HepG2 (cell line): ENCODE results near the gene GNRH2. TPM values are rescaled to one million over a fixed set of nuclear protein-coding genes. Genes with fewer than 3 reads are reported as not detected.

ENCODE experiments used
- ARNTL ChIP-seq: sonication (generic); formaldehyde crosslinking; IDR thresholded peaks from 2 replicates; pipeline ENCODE4 v1.4.0; 2020; ENCODE audit warnings: mild to moderate bottlenecking, missing genetic modification reagents
- HNF4A ChIP-seq: sonication (generic); formaldehyde crosslinking; IDR thresholded peaks from 2 replicates; pipeline ENCODE4 v1.4.0; 2020; ENCODE audit warnings: missing genetic modification reagents
- KMT2B ChIP-seq: IDR thresholded peaks from 2 replicates; pipeline ENCODE4 v1.6.1; 2016; ENCODE audit warnings: missing genetic modification reagents, missing compliant biosample characterization
- MIER2 ChIP-seq: IDR thresholded peaks from 2 replicates; pipeline ENCODE4 v1.6.1; 2016; ENCODE audit warnings: missing biosample characterization, missing genetic modification reagents
- PTBP1 ChIP-seq: fragments of 200-400 bp; formaldehyde crosslinking; IDR thresholded peaks from 2 replicates; pipeline ENCODE4 v1.6.1; 2018; ENCODE audit warnings: low read length, low read depth; ENCODE audit not compliant: poor library complexity, severe bottlenecking
- RAD21 ChIP-seq: fragments of 450-650 bp; formaldehyde crosslinking; IDR thresholded peaks from 2 replicates; pipeline ENCODE4 v1.5.0; 2020; ENCODE audit warnings: mild to moderate bottlenecking
- REL ChIP-seq: sonication (generic); formaldehyde crosslinking; conservative IDR thresholded peaks from 2 replicates; pipeline ENCODE4 v1.8.0; 2022; ENCODE audit warnings: mild to moderate bottlenecking, missing genetic modification reagents, moderate library complexity
- REPIN1 ChIP-seq: sonication (generic); formaldehyde crosslinking; IDR thresholded peaks from 2 replicates; pipeline ENCODE4 v1.8.0; 2022; ENCODE audit warnings: missing genetic modification reagents, low read depth, mild to moderate bottlenecking, borderline replicate concordance
- SETDB1 ChIP-seq: sonication (generic); formaldehyde crosslinking; IDR thresholded peaks from 2 replicates; pipeline ENCODE4 v1.5.1; 2020; ENCODE audit warnings: missing genetic modification reagents, mild to moderate bottlenecking, borderline replicate concordance
- ZFP1 ChIP-seq: IDR thresholded peaks from 2 replicates; pipeline ENCODE4 v1.6.1; 2016
- ZNF256 ChIP-seq: sonication (generic); formaldehyde crosslinking; conservative IDR thresholded peaks from 2 replicates; pipeline ENCODE4 v1.4.0; 2020; ENCODE audit warnings: missing genetic modification reagents
- ZNF274 ChIP-seq: sonication (generic); formaldehyde crosslinking; IDR thresholded peaks from 2 replicates; pipeline ENCODE4 v1.5.1; 2020; ENCODE audit warnings: mild to moderate bottlenecking, missing genetic modification reagents
- ZNF296 ChIP-seq: sonication (generic); formaldehyde crosslinking; conservative IDR thresholded peaks from 2 replicates; pipeline ENCODE4 v1.5.0; 2020; ENCODE audit warnings: mild to moderate bottlenecking, missing genetic modification reagents
- ZNF451 ChIP-seq: sonication (generic); formaldehyde crosslinking; IDR thresholded peaks from 2 replicates; pipeline ENCODE4 v1.5.0; 2020; ENCODE audit warnings: mild to moderate bottlenecking, missing genetic modification reagents
- ZNF557 ChIP-seq: sonication (generic); formaldehyde crosslinking; IDR thresholded peaks from 2 replicates; pipeline ENCODE4 v1.4.0; 2020; ENCODE audit warnings: missing genetic modification reagents
- ZNF850 ChIP-seq: sonication (generic); formaldehyde crosslinking; conservative IDR thresholded peaks from 2 replicates; pipeline ENCODE4 v1.9.0; 2021; ENCODE audit warnings: mild to moderate bottlenecking, missing genetic modification reagents
- polyA plus RNA-seq, 8 experiments: library from polyadenylated mRNA; depleted of rRNA in 3 of 8; stranded (reverse) in 7 of 8; unstranded in 1 of 8; fragments of >200 nt; fragmentation: Illumina TruSeq in 4 of 8; extraction: Trizol in 4 of 8; gene quantifications; 2 replicates each; pipeline versions ENCODE4 v1.2.1 to v1.2.3, GENCODE V29; 2011 to 2016; ENCODE audit warnings: low read depth in 4 of 8, missing spikeins in 1 of 8, mixed read lengths in 1 of 8; ENCODE audit not compliant: insufficient read depth in 1 of 8
- total RNA-seq, 5 experiments: library from RNA; depleted of rRNA; stranded (reverse); fragments of >200 nt; fragmentation: Illumina TruSeq; extraction: Trizol; gene quantifications; 2 replicates each; pipeline ENCODE4 v1.2.3, GENCODE V29; 2016; ENCODE audit warnings: low read depth in 1 of 5
- TF ChIP-seq, protein P1 (sequence below): sonication (generic); formaldehyde crosslinking; IDR thresholded peaks from 2 replicates; pipeline ENCODE4 v1.4.0; 2020; ENCODE audit warnings: missing genetic modification reagents, borderline replicate concordance
- TF ChIP-seq, protein P2 (sequence below): sonication (generic); formaldehyde crosslinking; IDR thresholded peaks from 2 replicates; pipeline ENCODE4 v1.4.0; 2020; ENCODE audit warnings: missing genetic modification reagents, borderline replicate concordance
- TF ChIP-seq, protein P3 (sequence below): sonication (generic); formaldehyde crosslinking; IDR thresholded peaks from 2 replicates; pipeline ENCODE4 v1.4.0; 2020; ENCODE audit warnings: missing genetic modification reagents
- TF ChIP-seq, protein P4 (sequence below): sonication (generic); formaldehyde crosslinking; conservative IDR thresholded peaks from 2 replicates; pipeline ENCODE4 v1.5.0; 2020; ENCODE audit warnings: missing genetic modification reagents

Gene GNRH2
- total and polyA plus RNA-seq, 2 of the 13 experiments (the other 11 are each of a cell fraction or from before 2014, with no cell fraction given): 0.28 TPM; not detected in 1

DNA sequence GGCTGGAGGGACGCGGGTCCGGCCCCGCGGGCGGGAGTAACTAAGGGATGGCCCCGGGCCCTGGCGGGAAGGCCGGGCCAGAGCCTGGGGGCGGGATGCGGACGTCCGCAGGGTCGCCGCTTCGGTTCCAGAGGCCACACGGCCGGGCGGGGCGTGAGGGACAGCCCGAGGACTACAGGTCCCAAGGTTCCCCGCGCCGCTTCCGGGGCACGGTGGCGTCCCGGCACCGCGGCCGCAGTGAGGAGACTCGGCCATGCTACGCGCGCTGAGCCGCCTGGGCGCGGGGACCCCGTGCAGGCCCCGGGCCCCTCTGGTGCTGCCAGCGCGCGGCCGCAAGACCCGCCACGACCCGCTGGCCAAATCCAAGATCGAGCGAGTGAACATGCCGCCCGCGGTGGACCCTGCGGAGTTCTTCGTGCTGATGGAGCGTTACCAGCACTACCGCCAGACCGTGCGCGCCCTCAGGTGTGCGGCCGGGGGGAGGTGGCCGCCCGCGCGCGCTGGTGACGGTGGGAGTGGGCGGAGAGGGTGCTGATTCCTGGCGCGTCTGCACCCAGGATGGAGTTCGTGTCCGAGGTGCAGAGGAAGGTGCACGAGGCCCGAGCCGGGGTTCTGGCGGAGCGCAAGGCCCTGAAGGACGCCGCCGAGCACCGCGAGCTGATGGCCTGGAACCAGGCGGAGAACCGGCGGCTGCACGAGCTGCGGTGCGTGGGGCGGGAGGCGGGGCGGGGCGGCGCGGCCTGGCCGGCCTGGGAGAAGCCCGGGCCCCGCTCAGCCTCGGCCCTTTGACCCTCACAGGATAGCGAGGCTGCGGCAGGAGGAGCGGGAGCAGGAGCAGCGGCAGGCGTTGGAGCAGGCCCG lies 2.6 kb downstream of the GNRH2 start, which contains the start of gene MRPS26 (continued):
- TF ChIP-seq, protein P1, sequence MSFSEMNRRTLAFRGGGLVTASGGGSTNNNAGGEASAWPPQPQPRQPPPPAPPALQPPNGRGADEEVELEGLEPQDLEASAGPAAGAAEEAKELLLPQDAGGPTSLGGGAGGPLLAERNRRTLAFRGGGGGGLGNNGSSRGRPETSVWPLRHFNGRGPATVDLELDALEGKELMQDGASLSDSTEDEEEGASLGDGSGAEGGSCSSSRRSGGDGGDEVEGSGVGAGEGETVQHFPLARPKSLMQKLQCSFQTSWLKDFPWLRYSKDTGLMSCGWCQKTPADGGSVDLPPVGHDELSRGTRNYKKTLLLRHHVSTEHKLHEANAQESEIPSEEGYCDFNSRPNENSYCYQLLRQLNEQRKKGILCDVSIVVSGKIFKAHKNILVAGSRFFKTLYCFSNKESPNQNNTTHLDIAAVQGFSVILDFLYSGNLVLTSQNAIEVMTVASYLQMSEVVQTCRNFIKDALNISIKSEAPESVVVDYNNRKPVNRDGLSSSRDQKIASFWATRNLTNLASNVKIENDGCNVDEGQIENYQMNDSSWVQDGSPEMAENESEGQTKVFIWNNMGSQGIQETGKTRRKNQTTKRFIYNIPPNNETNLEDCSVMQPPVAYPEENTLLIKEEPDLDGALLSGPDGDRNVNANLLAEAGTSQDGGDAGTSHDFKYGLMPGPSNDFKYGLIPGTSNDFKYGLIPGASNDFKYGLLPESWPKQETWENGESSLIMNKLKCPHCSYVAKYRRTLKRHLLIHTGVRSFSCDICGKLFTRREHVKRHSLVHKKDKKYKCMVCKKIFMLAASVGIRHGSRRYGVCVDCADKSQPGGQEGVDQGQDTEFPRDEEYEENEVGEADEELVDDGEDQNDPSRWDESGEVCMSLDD (CRISPR knock-in tag): no peak
- peak; percentile 88 for TF ChIP-seq REL (CRISPR knock-in tag)
- TF ChIP-seq REPIN1 (CRISPR knock-in tag): peak; percentile 95
- no peak for TF ChIP-seq ZNF850 (CRISPR knock-in tag)
- TF ChIP-seq ZNF451 (CRISPR knock-in tag): peak; percentile 90; the same call in 1 of the 2 replicates
- peak; percentile 90 for TF ChIP-seq KMT2B (CRISPR knock-in tag)
- no peak for TF ChIP-seq SETDB1 (CRISPR knock-in tag)
- TF ChIP-seq ARNTL: peak; percentile 78; the same call in 1 of the 2 replicates
- TF ChIP-seq ZNF274 (CRISPR knock-in tag): peak; percentile 95
- peak; percentile 76 for TF ChIP-seq ZNF296 (CRISPR knock-in tag)
- TF ChIP-seq, protein P2, sequence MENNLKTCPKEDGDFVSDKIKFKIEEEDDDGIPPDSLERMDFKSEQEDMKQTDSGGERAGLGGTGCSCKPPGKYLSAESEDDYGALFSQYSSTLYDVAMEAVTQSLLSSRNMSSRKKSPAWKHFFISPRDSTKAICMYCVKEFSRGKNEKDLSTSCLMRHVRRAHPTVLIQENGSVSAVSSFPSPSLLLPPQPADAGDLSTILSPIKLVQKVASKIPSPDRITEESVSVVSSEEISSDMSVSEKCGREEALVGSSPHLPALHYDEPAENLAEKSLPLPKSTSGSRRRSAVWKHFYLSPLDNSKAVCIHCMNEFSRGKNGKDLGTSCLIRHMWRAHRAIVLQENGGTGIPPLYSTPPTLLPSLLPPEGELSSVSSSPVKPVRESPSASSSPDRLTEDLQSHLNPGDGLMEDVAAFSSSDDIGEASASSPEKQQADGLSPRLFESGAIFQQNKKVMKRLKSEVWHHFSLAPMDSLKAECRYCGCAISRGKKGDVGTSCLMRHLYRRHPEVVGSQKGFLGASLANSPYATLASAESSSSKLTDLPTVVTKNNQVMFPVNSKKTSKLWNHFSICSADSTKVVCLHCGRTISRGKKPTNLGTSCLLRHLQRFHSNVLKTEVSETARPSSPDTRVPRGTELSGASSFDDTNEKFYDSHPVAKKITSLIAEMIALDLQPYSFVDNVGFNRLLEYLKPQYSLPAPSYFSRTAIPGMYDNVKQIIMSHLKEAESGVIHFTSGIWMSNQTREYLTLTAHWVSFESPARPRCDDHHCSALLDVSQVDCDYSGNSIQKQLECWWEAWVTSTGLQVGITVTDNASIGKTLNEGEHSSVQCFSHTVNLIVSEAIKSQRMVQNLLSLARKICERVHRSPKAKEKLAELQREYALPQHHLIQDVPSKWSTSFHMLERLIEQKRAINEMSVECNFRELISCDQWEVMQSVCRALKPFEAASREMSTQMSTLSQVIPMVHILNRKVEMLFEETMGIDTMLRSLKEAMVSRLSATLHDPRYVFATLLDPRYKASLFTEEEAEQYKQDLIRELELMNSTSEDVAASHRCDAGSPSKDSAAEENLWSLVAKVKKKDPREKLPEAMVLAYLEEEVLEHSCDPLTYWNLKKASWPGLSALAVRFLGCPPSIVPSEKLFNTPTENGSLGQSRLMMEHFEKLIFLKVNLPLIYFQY (CRISPR knock-in tag): peak; percentile 68
- TF ChIP-seq, protein P3, sequence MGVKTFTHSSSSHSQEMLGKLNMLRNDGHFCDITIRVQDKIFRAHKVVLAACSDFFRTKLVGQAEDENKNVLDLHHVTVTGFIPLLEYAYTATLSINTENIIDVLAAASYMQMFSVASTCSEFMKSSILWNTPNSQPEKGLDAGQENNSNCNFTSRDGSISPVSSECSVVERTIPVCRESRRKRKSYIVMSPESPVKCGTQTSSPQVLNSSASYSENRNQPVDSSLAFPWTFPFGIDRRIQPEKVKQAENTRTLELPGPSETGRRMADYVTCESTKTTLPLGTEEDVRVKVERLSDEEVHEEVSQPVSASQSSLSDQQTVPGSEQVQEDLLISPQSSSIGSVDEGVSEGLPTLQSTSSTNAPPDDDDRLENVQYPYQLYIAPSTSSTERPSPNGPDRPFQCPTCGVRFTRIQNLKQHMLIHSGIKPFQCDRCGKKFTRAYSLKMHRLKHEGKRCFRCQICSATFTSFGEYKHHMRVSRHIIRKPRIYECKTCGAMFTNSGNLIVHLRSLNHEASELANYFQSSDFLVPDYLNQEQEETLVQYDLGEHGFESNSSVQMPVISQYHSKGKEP: peak; percentile 38; the same call in 1 of the 2 replicates
- no peak for TF ChIP-seq ZFP1 (CRISPR knock-in tag)
- TF ChIP-seq ZNF557: peak; percentile 61
- peak; percentile 47 for TF ChIP-seq HNF4A (CRISPR knock-in tag)
- no peak for TF ChIP-seq PTBP1
- TF ChIP-seq RAD21 (CRISPR knock-in tag): peak; percentile 65
- no peak for TF ChIP-seq ZNF256
- TF ChIP-seq, protein P4, sequence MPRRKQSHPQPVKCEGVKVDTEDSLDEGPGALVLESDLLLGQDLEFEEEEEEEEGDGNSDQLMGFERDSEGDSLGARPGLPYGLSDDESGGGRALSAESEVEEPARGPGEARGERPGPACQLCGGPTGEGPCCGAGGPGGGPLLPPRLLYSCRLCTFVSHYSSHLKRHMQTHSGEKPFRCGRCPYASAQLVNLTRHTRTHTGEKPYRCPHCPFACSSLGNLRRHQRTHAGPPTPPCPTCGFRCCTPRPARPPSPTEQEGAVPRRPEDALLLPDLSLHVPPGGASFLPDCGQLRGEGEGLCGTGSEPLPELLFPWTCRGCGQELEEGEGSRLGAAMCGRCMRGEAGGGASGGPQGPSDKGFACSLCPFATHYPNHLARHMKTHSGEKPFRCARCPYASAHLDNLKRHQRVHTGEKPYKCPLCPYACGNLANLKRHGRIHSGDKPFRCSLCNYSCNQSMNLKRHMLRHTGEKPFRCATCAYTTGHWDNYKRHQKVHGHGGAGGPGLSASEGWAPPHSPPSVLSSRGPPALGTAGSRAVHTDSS (CRISPR knock-in tag): peak; percentile 94
- peak; percentile 6; the same call in 1 of the 2 replicates for TF ChIP-seq MIER2
